ENCODE data around the gene CALCOCO1. TPM values are rescaled to one million over a fixed set of nuclear protein-coding genes. Genes with fewer than 3 reads are reported as not detected.

Gene CALCOCO1
- total RNA-seq, 1 donor from 2014 or later, result 35.3 TPM

DNA sequence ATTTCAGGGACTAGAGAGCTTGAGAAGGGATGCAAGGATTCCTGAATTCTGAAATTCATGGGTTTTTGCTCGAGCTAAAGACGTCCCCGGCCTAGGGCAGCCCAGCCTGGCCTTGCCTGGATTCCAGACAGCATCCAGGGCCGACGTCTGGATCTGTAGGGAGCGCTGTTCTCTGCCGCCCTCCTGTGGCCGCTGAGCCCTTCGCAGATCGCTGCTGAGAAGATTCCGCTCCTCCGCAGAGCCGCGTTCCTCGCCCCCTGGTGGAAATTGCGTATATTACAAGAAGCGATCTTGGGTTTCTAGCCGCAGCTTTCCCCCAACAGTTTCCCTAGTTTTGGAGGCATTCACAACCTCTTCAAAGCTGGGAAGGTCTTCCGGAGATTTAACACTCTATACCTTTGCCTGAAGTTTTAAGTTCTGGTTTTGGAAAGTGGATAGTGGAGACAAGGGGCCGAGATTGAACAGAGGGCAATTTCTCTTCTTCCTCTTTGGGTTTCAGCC lies 19.4 kb upstream of the CALCOCO1 start:
- TF ChIP-seq, protein P1, sequence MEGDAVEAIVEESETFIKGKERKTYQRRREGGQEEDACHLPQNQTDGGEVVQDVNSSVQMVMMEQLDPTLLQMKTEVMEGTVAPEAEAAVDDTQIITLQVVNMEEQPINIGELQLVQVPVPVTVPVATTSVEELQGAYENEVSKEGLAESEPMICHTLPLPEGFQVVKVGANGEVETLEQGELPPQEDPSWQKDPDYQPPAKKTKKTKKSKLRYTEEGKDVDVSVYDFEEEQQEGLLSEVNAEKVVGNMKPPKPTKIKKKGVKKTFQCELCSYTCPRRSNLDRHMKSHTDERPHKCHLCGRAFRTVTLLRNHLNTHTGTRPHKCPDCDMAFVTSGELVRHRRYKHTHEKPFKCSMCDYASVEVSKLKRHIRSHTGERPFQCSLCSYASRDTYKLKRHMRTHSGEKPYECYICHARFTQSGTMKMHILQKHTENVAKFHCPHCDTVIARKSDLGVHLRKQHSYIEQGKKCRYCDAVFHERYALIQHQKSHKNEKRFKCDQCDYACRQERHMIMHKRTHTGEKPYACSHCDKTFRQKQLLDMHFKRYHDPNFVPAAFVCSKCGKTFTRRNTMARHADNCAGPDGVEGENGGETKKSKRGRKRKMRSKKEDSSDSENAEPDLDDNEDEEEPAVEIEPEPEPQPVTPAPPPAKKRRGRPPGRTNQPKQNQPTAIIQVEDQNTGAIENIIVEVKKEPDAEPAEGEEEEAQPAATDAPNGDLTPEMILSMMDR (IDR thresholded peaks at IDR 0.05; ENCODE audit: insufficient read depth, low read length, severe bottlenecking), result peak; percentile 100
- DNase-seq (ENCODE audit: low read depth) (peak; percentile 78), FAIRE-seq (peak; percentile 50)
- H3K27me3 ChIP-seq (ENCODE audit: control insufficient read depth, insufficient read depth, low read length), result peaks cover 43% of the 10 kb centered on the region
- no peak overlapping the region for H3K4me3 ChIP-seq (ENCODE audit: low read depth, low read length)
- no peaks in the 10 kb centered on the region for H3K36me3 ChIP-seq (ENCODE audit: control insufficient read depth, insufficient read depth, low read length)

DNA sequence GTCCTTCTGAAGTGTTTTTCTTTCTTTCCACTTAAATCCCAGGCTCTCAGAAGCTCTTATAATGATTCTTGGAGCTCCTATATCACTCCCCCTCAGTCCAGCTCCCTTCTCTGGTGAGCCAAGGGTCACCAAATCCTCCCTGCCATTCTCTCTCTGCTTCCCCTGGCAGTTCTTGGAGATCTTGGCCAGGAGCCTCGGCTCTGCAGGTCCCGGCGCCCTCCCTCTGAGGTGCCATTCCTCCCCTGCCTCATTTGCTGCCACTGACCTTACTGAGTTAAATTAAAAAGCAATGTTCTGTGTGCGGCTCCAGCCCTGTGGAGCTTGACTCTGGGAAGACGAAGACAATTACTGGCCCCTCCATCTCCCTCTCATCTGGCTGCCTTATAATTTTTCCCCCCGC lies 17.5 kb upstream of the CALCOCO1 start:
- no peak for FAIRE-seq
- no peaks in the 10 kb centered on the region for H3K36me3 ChIP-seq (ENCODE audit: control insufficient read depth, insufficient read depth, low read length)
- H3K4me3 ChIP-seq (ENCODE audit: low read depth, low read length), result no peak overlapping the region
- peaks cover 36% of the 10 kb centered on the region for H3K27me3 ChIP-seq (ENCODE audit: control insufficient read depth, insufficient read depth, low read length)
- TF ChIP-seq, protein P1 (IDR thresholded peaks at IDR 0.05; ENCODE audit: insufficient read depth, low read length, severe bottlenecking), result no peak
- DNase-seq (ENCODE audit: low read depth), result no peak

GRCh38 chr12:53744130-53744441 lies 16.8 kb upstream of the CALCOCO1 start:
- TF ChIP-seq, protein P1 (IDR thresholded peaks at IDR 0.05; ENCODE audit: insufficient read depth, low read length, severe bottlenecking), result no peak
- DNase-seq (ENCODE audit: low read depth), result no peak
- no peak for FAIRE-seq
- Histone ChIP-seq H3K36me3 (ENCODE audit: control insufficient read depth, insufficient read depth, low read length) (no peaks in the 10 kb centered on the region), H3K4me3 (ENCODE audit: low read depth, low read length) (no peak overlapping the region), H3K27me3 (ENCODE audit: control insufficient read depth, insufficient read depth, low read length) (peaks cover 40% of the 10 kb centered on the region)

- no peaks in the 10 kb centered on the region for H3K36me3 ChIP-seq (ENCODE audit: control insufficient read depth, insufficient read depth, low read length)
- FAIRE-seq (no peak), DNase-seq (ENCODE audit: low read depth) (peak; percentile 41)
- TF ChIP-seq, protein P1 (IDR thresholded peaks at IDR 0.05; ENCODE audit: insufficient read depth, low read length, severe bottlenecking), result peak; percentile 88
- peaks cover 40% of the 10 kb centered on the region for H3K27me3 ChIP-seq (ENCODE audit: control insufficient read depth, insufficient read depth, low read length)
- no peak overlapping the region for H3K4me3 ChIP-seq (ENCODE audit: low read depth, low read length)
Observed at GRCh38 chr12:53743266-53744129, 16.2 kb upstream of the CALCOCO1 start.

GRCh38 chr12:53740130-53740491 lies 12.9 kb upstream of the CALCOCO1 start:
- DNase-seq (ENCODE audit: low read depth) (no peak), FAIRE-seq (no peak)
- Histone ChIP-seq H3K36me3 (ENCODE audit: control insufficient read depth, insufficient read depth, low read length) (no peaks in the 10 kb centered on the region), H3K4me3 (ENCODE audit: low read depth, low read length) (no peak overlapping the region), H3K27me3 (ENCODE audit: control insufficient read depth, insufficient read depth, low read length) (peaks cover 48% of the 10 kb centered on the region)
- TF ChIP-seq, protein P1 (IDR thresholded peaks at IDR 0.05; ENCODE audit: insufficient read depth, low read length, severe bottlenecking), result no peak
